ENCODE data around the gene CDC14A. TPM values are rescaled to one million over a fixed set of nuclear protein-coding genes. Genes with fewer than 3 reads are reported as not detected.

Gene CDC14A
- total RNA-seq, 2 experiments from 2014 or later = 4.9 to 7.2 TPM

GRCh38 chr1:100351095-100351887, 1.0 kb upstream of the CDC14A start:
- Histone ChIP-seq H3K79me2 (ENCODE audit: insufficient read depth, low read depth, low read length) (no peaks in the 10 kb centered on the region), H3K27ac (ENCODE audit: low read depth, low read length, poor library complexity, severe bottlenecking) (peak overlapping the region; percentile 66), H4K20me1 (ENCODE audit: insufficient read depth, low read length) (0 out of 2 replicates have a peak, but pooled peaks cover 3% of the 10 kb centered on the region), H3K9me2 (ENCODE audit: insufficient read depth, low read length) (no peaks in the 10 kb centered on the region), H3K9me3 (ENCODE audit: low read length) (no peaks in the 10 kb centered on the region), H3K4me1 (ENCODE audit: insufficient read depth, low read length, poor library complexity, severe bottlenecking) (peaks cover 24% of the 10 kb centered on the region), H3K4me2 (ENCODE audit: low read length) (peak overlapping the region; percentile 100), H3K36me3 (ENCODE audit: insufficient read depth, low read length) (no peaks in the 10 kb centered on the region), H3K4me3 (ENCODE audit: low read depth, low read length, poor library complexity, severe bottlenecking) (peak overlapping the region; percentile 96), H2AFZ (ENCODE audit: low read length) (peak overlapping the region; percentile 95)
- POLR2A ChIA-PET = interaction anchor here (0.6 to 1.4 kb wide), 7 partner anchors 64 to 1651 kb away, joined by 3 to 4 read pairs (median 3); no protein-coding TSS in a partner anchor
- TF ChIP-seq EZH2phosphoT487 (IDR thresholded peaks at IDR 0.05; ENCODE audit: borderline replicate concordance, low read depth, low read length) = no peak
- peak; percentile 74 for TF ChIP-seq CTCF (conservative IDR thresholded peaks at IDR 0.05; ENCODE audit: low read length)
- intact Hi-C loops (cut with micrococcal nuclease; ENCODE audit: unreplicated experiment) = loop anchor here (1.0 to 5.0 kb wide), 5 partner anchors 84 to 676 kb away; partner anchors contain the start of genes DBT, DPH5, EXTL2 and RTCA
- peak; percentile 93 for DNase-seq (ENCODE audit: low spot score)
- no TSS peak for BruUV-seq (replicated peaks)
- CTCF ChIA-PET (ENCODE audit: unreplicated experiment) = interaction anchor here (0.7 kb wide), 1 partner anchor 114 kb away, joined by 4 read pairs; no protein-coding TSS in a partner anchor

GRCh38 chr1:100353071-100353801, 930 bp downstream of the CDC14A start:
- no peaks in the 10 kb centered on the region for H3K9me3 ChIP-seq (ENCODE audit: low read length)
- no peak for TF ChIP-seq CTCF (conservative IDR thresholded peaks at IDR 0.05; ENCODE audit: low read length)
- TF ChIP-seq EZH2phosphoT487 (IDR thresholded peaks at IDR 0.05; ENCODE audit: borderline replicate concordance, low read depth, low read length) = no peak
- H3K27ac ChIP-seq (ENCODE audit: low read depth, low read length, poor library complexity, severe bottlenecking) = no peak overlapping the region
- H4K20me1 ChIP-seq (ENCODE audit: insufficient read depth, low read length) = 0 out of 2 replicates have a peak, but pooled peaks cover 3% of the 10 kb centered on the region
- DNase-seq (ENCODE audit: low spot score) = peak; percentile 59
- H3K4me2 ChIP-seq (ENCODE audit: low read length) = peak overlapping the region; percentile 100
- intact Hi-C loops (cut with micrococcal nuclease; ENCODE audit: unreplicated experiment) = loop anchor here (2.0 to 5.0 kb wide), 7 partner anchors 106 to 674 kb away; partner anchors contain the start of genes AGL, DBT, DPH5 and SASS6
- H2AFZ ChIP-seq (ENCODE audit: low read length) = peak overlapping the region; percentile 95; the same call in 1 of the 2 replicates
- ChIA-PET POLR2A (interaction anchor here (0.5 to 1.4 kb wide), 8 partner anchors 10 to 340 kb away, joined by 3 to 5 read pairs (median 3); a partner anchor contains a TSS), CTCF (ENCODE audit: unreplicated experiment) (interaction anchor here (0.6 to 1.0 kb wide), 3 partner anchors 11 to 389 kb away, joined by 3 to 13 read pairs (median 3); no protein-coding TSS in a partner anchor)
- H3K79me2 ChIP-seq (ENCODE audit: insufficient read depth, low read depth, low read length) = no peaks in the 10 kb centered on the region
- BruUV-seq (replicated peaks) = no TSS peak
- H3K36me3 ChIP-seq (ENCODE audit: insufficient read depth, low read length) = no peaks in the 10 kb centered on the region
- no peaks in the 10 kb centered on the region for H3K9me2 ChIP-seq (ENCODE audit: insufficient read depth, low read length)
- peak overlapping the region; percentile 96 for H3K4me3 ChIP-seq (ENCODE audit: low read depth, low read length, poor library complexity, severe bottlenecking)
- H3K4me1 ChIP-seq (ENCODE audit: insufficient read depth, low read length, poor library complexity, severe bottlenecking) = peaks cover 24% of the 10 kb centered on the region
